Right ventricle myocardium superior (tissue), 1 donor: ENCODE results near the gene SIRPB1. TPM values are rescaled to one million over a fixed set of nuclear protein-coding genes. Genes with fewer than 3 reads are reported as not detected.
"Not testable (repeated sequence)": the region's sequence is repeated elsewhere in the genome, so short reads cannot be mapped to it uniquely, and the experiment has no call there.

ENCODE experiments used
- ATAC-seq: fragments of 200-7000 bp; cut with Tn5 transposase; one replicate; pipeline ENCODE4 v1.9.1; 2020; ENCODE audit warnings: mild to moderate bottlenecking; ENCODE audit not compliant: poor library complexity
- DNase-seq: peaks from one replicate; pipeline ENCODE4 v3.0.0-alpha.2; 2020
- intact Hi-C: fragments of 100-400 bp; cut with DNase I; formaldehyde crosslinking; loops from one replicate; pipeline ENCODE4 v1.11.2; 2022
- total RNA-seq: library from RNA; stranded (reverse); fragmentation: NEBNext Ultra II Directional; extraction: Animal tissue kit (Norgen Biotek cat#: 25700); gene quantifications from one replicate; pipeline ENCODE4 v1.2.1, GENCODE V29; 2021
- donor health status: DM: no; HTN: yes; CAD: no; lungs with severe emphysema.

SIRPB1 gene
- total RNA-seq, 1 donor from 2014 or later, result 0.35 TPM

GRCh38 chr20:1621316-1621715 lies 1.5 kb upstream of the SIRPB1 start:
- DNase-seq (no peak), ATAC-seq (no peak)

GRCh38 chr20:1618954-1619540 lies 762 bp downstream of the SIRPB1 start:
- intact Hi-C loops, result no loop called here
- ATAC-seq (peak; percentile 36), DNase-seq (no peak)

More at GRCh38 chr20:1621316-1621715, 1.5 kb upstream of the SIRPB1 start:
- intact Hi-C loops, result no loop called here

GRCh38 chr20:1618479-1618878 lies 1.3 kb downstream of the SIRPB1 start:
- ATAC-seq (no peak), DNase-seq (peak; percentile 21)
- intact Hi-C loops, result no loop called here

- DNase-seq, result no peak
- intact Hi-C loops, result no loop called here
These were observed 2.9 kb downstream of the SIRPB1 start for GRCh38 chr20:1616858-1617434.

GRCh38 chr20:1610404-1610803 lies 9.4 kb downstream of the SIRPB1 start:
- DNase-seq, intact Hi-C loops, ATAC-seq: not testable (repeated sequence)

More at GRCh38 chr20:1616858-1617434, 2.9 kb downstream of the SIRPB1 start:
- ATAC-seq, result no peak

- intact Hi-C loops, ATAC-seq, DNase-seq: not testable (repeated sequence)
These were observed 11.0 kb downstream of the SIRPB1 start for GRCh38 chr20:1608678-1609347.

- intact Hi-C loops, result no loop called here
- DNase-seq (no peak), ATAC-seq (no peak)
These were observed 19.1 kb downstream of the SIRPB1 start for GRCh38 chr20:1600736-1601135.

GRCh38 chr20:1595333-1595732 lies 24.5 kb downstream of the SIRPB1 start:
- intact Hi-C loops, result no loop called here
- DNase-seq (no peak), ATAC-seq (no peak)

GRCh38 chr20:1588533-1589460 lies 31.0 kb downstream of the SIRPB1 start:
- ATAC-seq, result no peak

GRCh38 chr20:1587781-1588532 lies 31.9 kb downstream of the SIRPB1 start:
- intact Hi-C loops, result no loop called here
- ATAC-seq (no peak), DNase-seq (no peak)

More at GRCh38 chr20:1588533-1589460, 31.0 kb downstream of the SIRPB1 start:
- intact Hi-C loops, result no loop called here
- no peak for DNase-seq

GRCh38 chr20:1579488-1579887 lies 40.3 kb downstream of the SIRPB1 start:
- ATAC-seq (no peak), DNase-seq (no peak)
- intact Hi-C loops, result loop anchor here (5.0 kb wide), 1 partner anchor 48 kb away; no protein-coding TSS in a partner anchor

GRCh38 chr20:1577906-1578305 lies 41.9 kb downstream of the SIRPB1 start:
- intact Hi-C loops, result loop anchor here (5.0 kb wide), 1 partner anchor 49 kb away; no protein-coding TSS in a partner anchor
- no peak for ATAC-seq
- DNase-seq, result no peak

GRCh38 chr20:1577313-1577712 lies 42.5 kb downstream of the SIRPB1 start:
- not testable (repeated sequence) for DNase-seq, ATAC-seq
- intact Hi-C loops, result loop anchor here (5.0 kb wide), 1 partner anchor 50 kb away; no protein-coding TSS in a partner anchor

GRCh38 chr20:1576641-1577040 lies 43.2 kb downstream of the SIRPB1 start:
- no peak for DNase-seq
- intact Hi-C loops, result loop anchor here (5.0 kb wide), 1 partner anchor 51 kb away; no protein-coding TSS in a partner anchor
- no peak for ATAC-seq

- DNase-seq, ATAC-seq: not testable (repeated sequence)
- intact Hi-C loops, result loop anchor here (5.0 kb wide), 1 partner anchor 51 kb away; no protein-coding TSS in a partner anchor
These were observed 43.8 kb downstream of the SIRPB1 start for GRCh38 chr20:1576003-1576402.

GRCh38 chr20:1571583-1571982 lies 48.2 kb downstream of the SIRPB1 start:
- DNase-seq, intact Hi-C loops, ATAC-seq: not testable (repeated sequence)
